Duodenal mucosa (tissue), 2 donors: ENCODE measurements around the gene RER1.

Experiments used
- H3K27ac ChIP-seq: one replicate; pipeline ENCODE4 v1.7.0; 2013; ENCODE audit warnings: low read depth, low read length
- H3K27me3 ChIP-seq, 2 donors: one replicate each; pipeline ENCODE4 v1.7.0; 2013; ENCODE audit warnings: low read length in 2 of 2, control low read depth in 1 of 2; ENCODE audit not compliant: insufficient read depth in 2 of 2, control insufficient read depth in 1 of 2
- H3K36me3 ChIP-seq, 2 donors: one replicate each; pipeline ENCODE4 v1.7.0; 2013; ENCODE audit warnings: low read length in 2 of 2, control low read depth in 1 of 2; ENCODE audit not compliant: insufficient read depth in 2 of 2, control insufficient read depth in 1 of 2
- H3K4me1 ChIP-seq, 2 donors: one replicate each; pipeline ENCODE4 v1.7.0; 2013; ENCODE audit warnings: low read length in 2 of 2, control low read depth in 1 of 2; ENCODE audit not compliant: insufficient read depth in 2 of 2, control insufficient read depth in 1 of 2
- H3K4me3 ChIP-seq, 2 donors: one replicate each; pipeline ENCODE4 v1.7.0; 2013; ENCODE audit warnings: low read length in 2 of 2, low read depth in 1 of 2
- H3K9ac ChIP-seq, 2 donors: one replicate each; pipeline ENCODE4 v1.7.0; 2013; ENCODE audit warnings: low read length in 2 of 2, low read depth in 1 of 2
- H3K9me3 ChIP-seq, 2 donors: one replicate each; pipeline ENCODE4 v1.7.0; 2013; ENCODE audit warnings: low read length in 2 of 2, control low read depth in 1 of 2; ENCODE audit not compliant: control insufficient read depth in 1 of 2

The RER1 gene

GRCh38 chr1:2444138-2444591 lies 52.5 kb downstream of the RER1 start:
- H3K36me3 ChIP-seq: no peaks in the 10 kb centered on the region
- no peak overlapping the region for H3K27ac ChIP-seq
- H3K4me3 ChIP-seq: no peak overlapping the region
- H3K9ac ChIP-seq: no peak overlapping the region
- H3K9me3 ChIP-seq: no peaks in the 10 kb centered on the region
- no peaks in the 10 kb centered on the region for H3K4me1 ChIP-seq
- H3K27me3 ChIP-seq: peaks cover 27 to 28% of the 10 kb centered on the region in 2 donors

- H3K27ac ChIP-seq: no peak overlapping the region
- H3K27me3 ChIP-seq: peaks cover 27 to 28% of the 10 kb centered on the region in 2 donors
- no peaks in the 10 kb centered on the region for H3K36me3 ChIP-seq
- H3K9me3 ChIP-seq: no peaks in the 10 kb centered on the region
- no peak overlapping the region for H3K4me3 ChIP-seq
- H3K9ac ChIP-seq: no peak overlapping the region
- H3K4me1 ChIP-seq: no peaks in the 10 kb centered on the region
These were observed 53.7 kb downstream of the RER1 start for GRCh38 chr1:2445162-2445822.

- no peak overlapping the region for H3K4me3 ChIP-seq
- H3K9ac ChIP-seq: no peak overlapping the region
- no peaks in the 10 kb centered on the region for H3K4me1 ChIP-seq
- H3K27ac ChIP-seq: no peak overlapping the region
- H3K27me3 ChIP-seq: peaks cover 27 to 28% of the 10 kb centered on the region in 2 donors
- H3K36me3 ChIP-seq: no peaks in the 10 kb centered on the region
- no peaks in the 10 kb centered on the region for H3K9me3 ChIP-seq
These were observed 54.2 kb downstream of the RER1 start for GRCh38 chr1:2445823-2446215.

- H3K4me3 ChIP-seq: no peak overlapping the region
- no peaks in the 10 kb centered on the region for H3K4me1 ChIP-seq
- no peak overlapping the region for H3K27ac ChIP-seq
- no peaks in the 10 kb centered on the region for H3K9me3 ChIP-seq
- no peaks in the 10 kb centered on the region for H3K36me3 ChIP-seq
- peaks cover 27 to 28% of the 10 kb centered on the region in 2 donors for H3K27me3 ChIP-seq
- no peak overlapping the region for H3K9ac ChIP-seq
These were observed 54.8 kb downstream of the RER1 start for GRCh38 chr1:2446394-2446793.

GRCh38 chr1:2446861-2447260 lies 55.2 kb downstream of the RER1 start:
- H3K9me3 ChIP-seq: no peaks in the 10 kb centered on the region
- no peaks in the 10 kb centered on the region for H3K36me3 ChIP-seq
- peaks cover 25 to 28% of the 10 kb centered on the region in 2 donors for H3K27me3 ChIP-seq
- H3K4me3 ChIP-seq: no peak overlapping the region
- H3K9ac ChIP-seq: no peak overlapping the region
- no peak overlapping the region for H3K27ac ChIP-seq
- H3K4me1 ChIP-seq: no peaks in the 10 kb centered on the region

GRCh38 chr1:2447276-2448097 lies 55.8 kb downstream of the RER1 start:
- Histone ChIP-seq H3K27me3 (peaks cover 19 to 26% of the 10 kb centered on the region in 2 donors), H3K4me1 (no peaks in the 10 kb centered on the region), H3K27ac (no peak overlapping the region), H3K9ac (no peak overlapping the region), H3K4me3 (no peak overlapping the region), H3K36me3 (no peaks in the 10 kb centered on the region), H3K9me3 (no peaks in the 10 kb centered on the region)

GRCh38 chr1:2448098-2448445 lies 56.4 kb downstream of the RER1 start:
- H3K9me3 ChIP-seq: no peaks in the 10 kb centered on the region
- no peak overlapping the region for H3K4me3 ChIP-seq
- no peaks in the 10 kb centered on the region for H3K36me3 ChIP-seq
- H3K9ac ChIP-seq: no peak overlapping the region
- no peak overlapping the region for H3K27ac ChIP-seq
- H3K27me3 ChIP-seq: peaks cover 13 to 20% of the 10 kb centered on the region in 2 donors
- H3K4me1 ChIP-seq: no peaks in the 10 kb centered on the region

- Histone ChIP-seq H3K27me3 (peaks cover 3 to 14% of the 10 kb centered on the region in 2 donors), H3K9ac (no peak overlapping the region), H3K4me1 (no peaks in the 10 kb centered on the region), H3K36me3 (no peaks in the 10 kb centered on the region), H3K4me3 (no peak overlapping the region), H3K27ac (no peak overlapping the region), H3K9me3 (no peaks in the 10 kb centered on the region)
These were observed 58.2 kb downstream of the RER1 start for GRCh38 chr1:2449636-2450454.

- H3K9ac ChIP-seq: no peak overlapping the region
- H3K9me3 ChIP-seq: no peaks in the 10 kb centered on the region
- no peak overlapping the region for H3K27ac ChIP-seq
- no peaks in the 10 kb centered on the region for H3K4me1 ChIP-seq
- H3K36me3 ChIP-seq: no peaks in the 10 kb centered on the region
- peaks cover 0 to 10% of the 10 kb centered on the region in 2 donors for H3K27me3 ChIP-seq
- H3K4me3 ChIP-seq: no peak overlapping the region
These were observed 60.1 kb downstream of the RER1 start for GRCh38 chr1:2451741-2452140.
